HepG2 (cell line): Measurements from ENCODE around the gene ASXL1. TPM values are rescaled to one million over a fixed set of nuclear protein-coding genes. Genes with fewer than 3 reads are reported as not detected.

ENCODE experiments used
- EZH2 ChIP-seq: conservative IDR thresholded peaks from 2 replicates; pipeline ENCODE4 v1.6.1; 2012; ENCODE audit warnings: mild to moderate bottlenecking, low read depth, low read length, moderate library complexity
- GZF1 ChIP-seq: sonication (generic); formaldehyde crosslinking; IDR thresholded peaks from 2 replicates; pipeline ENCODE4 v1.5.1; 2020; ENCODE audit warnings: mild to moderate bottlenecking, missing genetic modification reagents
- HMG20B ChIP-seq: conservative IDR thresholded peaks from 2 replicates; pipeline ENCODE4 v1.6.1; 2016; ENCODE audit warnings: missing genetic modification reagents, missing compliant biosample characterization
- MTA3 ChIP-seq: sonication (generic); formaldehyde crosslinking; IDR thresholded peaks from 2 replicates; pipeline ENCODE4 v1.4.0; 2020; ENCODE audit warnings: missing genetic modification reagents
- NFE2 ChIP-seq: sonication (generic); formaldehyde crosslinking; IDR thresholded peaks from 2 replicates; pipeline ENCODE4 v1.4.0; 2020; ENCODE audit warnings: missing genetic modification reagents
- NR2F1 ChIP-seq, 2 experiments: fragments of 450-650 bp in 1 of 2; formaldehyde crosslinking in 1 of 2; IDR thresholded peaks; 2 replicates each; pipeline versions ENCODE4 v1.5.0 to v1.6.1; 2016 to 2020; ENCODE audit warnings: mild to moderate bottlenecking in 1 of 2, missing compliant biosample characterization in 1 of 2, missing genetic modification reagents in 1 of 2, moderate library complexity in 1 of 2
- NRL ChIP-seq: sonication (generic); formaldehyde crosslinking; IDR thresholded peaks from 2 replicates; pipeline ENCODE4 v1.5.0; 2020; ENCODE audit warnings: missing genetic modification reagents, mild to moderate bottlenecking, moderate library complexity, borderline replicate concordance
- PAX8 ChIP-seq: sonication (generic); formaldehyde crosslinking; IDR thresholded peaks from 2 replicates; pipeline ENCODE4 v1.8.0; 2022; ENCODE audit warnings: mild to moderate bottlenecking, missing genetic modification reagents, borderline replicate concordance
- PPARG ChIP-seq: conservative IDR thresholded peaks from 2 replicates; pipeline ENCODE4 v1.6.1; 2016; ENCODE audit warnings: missing biosample characterization, missing genetic modification reagents
- SMARCE1 ChIP-seq: fragments of 450-650 bp; IDR thresholded peaks from 2 replicates; pipeline ENCODE4 v1.6.1; 2017; ENCODE audit warnings: borderline replicate concordance
- SNAPC2 ChIP-seq: sonication (generic); formaldehyde crosslinking; IDR thresholded peaks from 2 replicates; pipeline ENCODE4 v1.8.1; 2022; ENCODE audit warnings: mild to moderate bottlenecking, missing genetic modification reagents
- SRSF1 ChIP-seq: fragments of 200-400 bp; formaldehyde crosslinking; optimal IDR thresholded peaks from 2 replicates; pipeline ENCODE3; 2017; ENCODE audit warnings: mild to moderate bottlenecking, low read depth, low read length, moderate library complexity
- ZNF136 ChIP-seq: sonication (generic); formaldehyde crosslinking; IDR thresholded peaks from 2 replicates; pipeline ENCODE4 v1.8.1; 2022; ENCODE audit warnings: low read depth, mild to moderate bottlenecking, moderate library complexity, missing genetic modification reagents
- ZNF224 ChIP-seq: sonication (generic); formaldehyde crosslinking; IDR thresholded peaks from 2 replicates; pipeline ENCODE4 v1.5.0; 2020; ENCODE audit warnings: mild to moderate bottlenecking, missing genetic modification reagents
- ZNF354B ChIP-seq: sonication (generic); formaldehyde crosslinking; IDR thresholded peaks from 2 replicates; pipeline ENCODE4 v1.8.0; 2022; ENCODE audit warnings: mild to moderate bottlenecking, missing genetic modification reagents
- ZNF569 ChIP-seq: sonication (generic); formaldehyde crosslinking; IDR thresholded peaks from 2 replicates; pipeline ENCODE4 v1.5.0; 2020; ENCODE audit warnings: mild to moderate bottlenecking, missing genetic modification reagents, moderate library complexity, borderline replicate concordance
- ZNF772 ChIP-seq: sonication (generic); formaldehyde crosslinking; IDR thresholded peaks from 2 replicates; pipeline ENCODE4 v1.5.0; 2020; ENCODE audit warnings: mild to moderate bottlenecking, missing genetic modification reagents
- ZNF780A ChIP-seq: sonication (generic); formaldehyde crosslinking; IDR thresholded peaks from 2 replicates; pipeline ENCODE4 v1.8.0; 2022; ENCODE audit warnings: mild to moderate bottlenecking, missing genetic modification reagents, moderate library complexity
- ZNF883 ChIP-seq: sonication (generic); formaldehyde crosslinking; IDR thresholded peaks from 2 replicates; pipeline ENCODE4 v1.5.1; 2020; ENCODE audit warnings: mild to moderate bottlenecking, missing genetic modification reagents; ENCODE audit errors: not compliant biosample characterization
- ZNF891 ChIP-seq: sonication (generic); formaldehyde crosslinking; IDR thresholded peaks from 2 replicates; pipeline ENCODE4 v1.5.0; 2020; ENCODE audit warnings: mild to moderate bottlenecking, missing genetic modification reagents
- polyA plus RNA-seq, 8 experiments: library from polyadenylated mRNA; depleted of rRNA in 3 of 8; stranded (reverse) in 7 of 8; unstranded in 1 of 8; fragments of >200 nt; fragmentation: Illumina TruSeq in 4 of 8; extraction: Trizol in 4 of 8; gene quantifications; 2 replicates each; pipeline versions ENCODE4 v1.2.1 to v1.2.3, GENCODE V29; 2011 to 2016; ENCODE audit warnings: low read depth in 4 of 8, missing spikeins in 1 of 8, mixed read lengths in 1 of 8; ENCODE audit not compliant: insufficient read depth in 1 of 8
- total RNA-seq, 5 experiments: library from RNA; depleted of rRNA; stranded (reverse); fragments of >200 nt; fragmentation: Illumina TruSeq; extraction: Trizol; gene quantifications; 2 replicates each; pipeline ENCODE4 v1.2.3, GENCODE V29; 2016; ENCODE audit warnings: low read depth in 1 of 5
- TF ChIP-seq, protein P1 (sequence below): sonication (generic); formaldehyde crosslinking; conservative IDR thresholded peaks from 2 replicates; pipeline ENCODE4 v1.4.0; 2020; ENCODE audit warnings: missing genetic modification reagents
- TF ChIP-seq, protein P2 (sequence below): sonication (generic); formaldehyde crosslinking; IDR thresholded peaks from 2 replicates; pipeline ENCODE4 v1.4.0; 2020; ENCODE audit warnings: mild to moderate bottlenecking, missing genetic modification reagents

Gene ASXL1
- total and polyA plus RNA-seq, 2 of the 13 experiments (the other 11 are each of a cell fraction or from before 2014, with no cell fraction given), result 62.1 to 74.8 TPM

DNA sequence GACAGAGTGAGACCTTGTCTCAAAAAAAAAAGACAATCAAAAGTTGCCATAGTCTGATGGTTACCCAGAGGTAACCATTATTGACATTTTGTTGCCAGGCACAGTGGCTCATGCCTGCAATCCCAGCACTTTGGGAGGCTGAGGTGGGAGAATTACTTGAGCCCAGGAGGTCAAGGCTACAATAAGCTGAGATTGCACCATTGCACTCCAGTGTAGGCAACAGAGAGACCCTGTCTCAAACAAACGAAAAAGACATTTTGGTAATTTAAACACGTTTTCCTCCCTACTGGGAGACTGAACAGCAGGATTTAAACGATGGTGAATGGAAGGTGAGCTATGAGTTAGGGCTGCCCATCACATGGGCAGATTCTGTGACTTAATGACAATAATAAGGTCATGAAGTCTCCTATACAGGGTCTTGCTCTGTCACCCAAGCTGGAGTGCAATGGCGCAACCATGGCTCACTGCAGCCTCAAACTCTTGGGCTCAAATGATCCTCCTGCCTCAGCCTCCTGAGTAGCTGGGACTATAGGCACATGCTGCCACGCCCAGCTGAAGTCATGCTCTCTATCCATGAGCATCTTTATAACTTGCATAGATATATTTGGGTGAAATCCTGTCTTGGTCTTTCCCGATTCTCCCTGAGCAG is 4.2 kb upstream of the ASXL1 start (continued):
- TF ChIP-seq, protein P1, sequence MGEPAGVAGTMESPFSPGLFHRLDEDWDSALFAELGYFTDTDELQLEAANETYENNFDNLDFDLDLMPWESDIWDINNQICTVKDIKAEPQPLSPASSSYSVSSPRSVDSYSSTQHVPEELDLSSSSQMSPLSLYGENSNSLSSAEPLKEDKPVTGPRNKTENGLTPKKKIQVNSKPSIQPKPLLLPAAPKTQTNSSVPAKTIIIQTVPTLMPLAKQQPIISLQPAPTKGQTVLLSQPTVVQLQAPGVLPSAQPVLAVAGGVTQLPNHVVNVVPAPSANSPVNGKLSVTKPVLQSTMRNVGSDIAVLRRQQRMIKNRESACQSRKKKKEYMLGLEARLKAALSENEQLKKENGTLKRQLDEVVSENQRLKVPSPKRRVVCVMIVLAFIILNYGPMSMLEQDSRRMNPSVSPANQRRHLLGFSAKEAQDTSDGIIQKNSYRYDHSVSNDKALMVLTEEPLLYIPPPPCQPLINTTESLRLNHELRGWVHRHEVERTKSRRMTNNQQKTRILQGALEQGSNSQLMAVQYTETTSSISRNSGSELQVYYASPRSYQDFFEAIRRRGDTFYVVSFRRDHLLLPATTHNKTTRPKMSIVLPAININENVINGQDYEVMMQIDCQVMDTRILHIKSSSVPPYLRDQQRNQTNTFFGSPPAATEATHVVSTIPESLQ (CRISPR knock-in tag), result no peak
- TF ChIP-seq ZNF224 (CRISPR knock-in tag) (no peak), NR2F1 (CRISPR knock-in tag; IDR thresholded peaks at IDR 0.05) (no peak), GZF1 (CRISPR knock-in tag) (no peak), ZNF772 (CRISPR knock-in tag) (no peak), PPARG (CRISPR knock-in tag) (no peak), NRL (no peak), SMARCE1 (no peak), NFE2 (no peak), ZNF780A (CRISPR knock-in tag) (no peak), EZH2 (no peak), ZNF354B (CRISPR knock-in tag) (no peak), ZNF883 (no peak), SRSF1 (no peak), SNAPC2 (CRISPR knock-in tag) (no peak), ZNF136 (CRISPR knock-in tag) (no peak), HMG20B (CRISPR knock-in tag) (no peak), ZNF569 (CRISPR knock-in tag) (no peak), MTA3 (CRISPR knock-in tag) (no peak), PAX8 (CRISPR knock-in tag) (no peak), ZNF891 (CRISPR knock-in tag) (no peak)
- TF ChIP-seq, protein P2, sequence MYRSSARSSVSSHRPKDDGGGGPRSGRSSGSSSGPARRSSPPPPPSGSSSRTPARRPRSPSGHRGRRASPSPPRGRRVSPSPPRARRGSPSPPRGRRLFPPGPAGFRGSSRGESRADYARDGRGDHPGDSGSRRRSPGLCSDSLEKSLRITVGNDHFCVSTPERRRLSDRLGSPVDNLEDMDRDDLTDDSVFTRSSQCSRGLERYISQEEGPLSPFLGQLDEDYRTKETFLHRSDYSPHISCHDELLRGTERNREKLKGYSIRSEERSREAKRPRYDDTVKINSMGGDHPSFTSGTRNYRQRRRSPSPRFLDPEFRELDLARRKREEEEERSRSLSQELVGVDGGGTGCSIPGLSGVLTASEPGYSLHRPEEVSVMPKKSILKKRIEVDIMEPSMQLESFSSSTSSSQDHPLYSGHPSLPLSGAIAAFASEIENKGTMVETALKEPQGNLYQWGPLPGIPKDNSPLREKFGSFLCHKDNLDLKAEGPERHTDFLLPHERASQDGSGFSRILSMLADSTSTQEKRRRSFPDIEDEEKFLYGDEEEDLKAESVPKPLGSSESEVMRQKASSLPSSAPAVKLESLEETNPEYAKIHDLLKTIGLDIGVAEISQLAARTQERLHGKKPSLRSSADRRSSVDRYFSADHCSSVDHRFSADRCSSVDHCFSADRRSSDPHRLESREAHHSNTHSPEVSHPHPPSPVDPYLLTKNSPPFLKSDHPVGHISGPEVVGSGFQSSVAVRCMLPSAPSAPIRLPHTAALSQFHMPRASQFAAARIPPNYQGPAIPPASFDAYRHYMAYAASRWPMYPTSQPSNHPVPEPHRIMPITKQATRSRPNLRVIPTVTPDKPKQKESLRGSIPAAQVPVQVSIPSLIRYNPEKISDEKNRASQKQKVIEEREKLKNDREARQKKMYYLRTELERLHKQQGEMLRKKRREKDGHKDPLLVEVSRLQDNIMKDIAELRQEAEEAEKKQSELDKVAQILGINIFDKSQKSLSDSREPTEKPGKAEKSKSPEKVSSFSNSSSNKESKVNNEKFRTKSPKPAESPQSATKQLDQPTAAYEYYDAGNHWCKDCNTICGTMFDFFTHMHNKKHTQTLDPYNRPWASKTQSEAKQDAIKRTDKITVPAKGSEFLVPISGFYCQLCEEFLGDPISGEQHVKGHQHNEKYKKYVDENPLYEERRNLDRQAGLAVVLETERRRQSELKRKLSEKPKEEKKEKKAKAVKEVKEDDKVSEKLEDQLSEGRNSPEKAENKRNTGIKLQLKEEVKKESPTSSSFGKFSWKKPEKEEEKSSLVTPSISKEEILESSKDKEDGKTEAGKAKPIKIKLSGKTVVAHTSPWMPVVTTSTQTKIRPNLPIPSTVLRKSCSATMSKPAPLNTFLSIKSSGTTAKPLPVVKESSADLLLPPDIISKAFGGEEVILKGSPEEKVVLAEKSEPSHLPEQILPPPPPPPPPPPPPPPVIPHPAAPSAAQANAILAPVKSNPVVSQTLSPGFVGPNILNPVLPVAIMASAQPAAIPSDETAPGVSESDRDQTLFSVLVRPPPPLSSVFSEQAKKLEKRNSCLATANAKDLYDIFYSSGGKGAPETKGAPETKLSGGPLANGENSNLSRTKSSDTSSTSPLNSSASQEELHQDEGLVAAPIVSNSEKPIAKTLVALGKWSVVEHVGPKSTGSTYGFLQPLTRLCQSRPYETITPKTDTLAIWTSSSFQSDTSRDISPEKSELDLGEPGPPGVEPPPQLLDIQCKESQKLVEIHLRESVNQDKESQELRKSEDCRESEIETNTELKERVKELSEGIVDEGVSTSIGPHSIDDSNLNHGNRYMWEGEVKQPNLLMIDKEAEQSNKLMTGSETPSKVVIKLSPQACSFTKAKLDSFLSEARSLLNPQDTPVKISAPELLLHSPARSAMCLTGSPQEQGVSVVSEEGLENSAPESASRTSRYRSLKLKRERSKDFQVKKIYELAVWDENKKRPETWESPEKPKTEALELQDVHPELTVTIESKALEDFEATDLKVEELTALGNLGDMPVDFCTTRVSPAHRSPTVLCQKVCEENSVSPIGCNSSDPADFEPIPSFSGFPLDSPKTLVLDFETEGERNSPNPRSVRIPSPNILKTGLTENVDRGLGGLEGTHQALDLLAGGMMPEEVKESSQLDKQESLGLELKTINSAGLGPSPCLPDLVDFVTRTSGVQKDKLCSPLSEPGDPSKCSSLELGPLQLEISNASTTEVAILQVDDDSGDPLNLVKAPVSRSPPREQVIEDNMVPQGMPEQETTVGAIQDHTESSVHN (CRISPR knock-in tag), result no peak
